HG02938 (cell line): ENCODE results near the gene DNASE1L3.
A peak's percentile ranks its signal among the peaks of the same experiment; 100 is the strongest.
"Not testable (repeated sequence)": the region's sequence is repeated elsewhere in the genome, so short reads cannot be mapped to it uniquely, and the experiment has no call there.

ENCODE experiments used
- ATAC-seq: cut with Tn5 transposase; IDR thresholded peaks from one replicate; pipeline ENCODE4 v1.9.1; 2021; ENCODE audit warnings: mild to moderate bottlenecking, moderate library complexity; ENCODE audit not compliant: unreplicated experiment

The DNASE1L3 gene

GRCh38 chr3:58210761-58211460, at the start of gene DNASE1L3:
DNASE1L3 (minus strand) TSS chr3:58210972; CDS start chr3:58210906, 66 bp downstream.
- ATAC-seq, result no peak

GRCh38 chr3:58260261-58260731, 49.5 kb upstream of the DNASE1L3 start:
- no peak for ATAC-seq

GRCh38 chr3:58258392-58259055, 47.8 kb upstream of the DNASE1L3 start:
- ATAC-seq, result no peak

- ATAC-seq, result no peak
Measured at GRCh38 chr3:58256511-58256910, 45.7 kb upstream of the DNASE1L3 start.

- ATAC-seq, result no peak
Measured at GRCh38 chr3:58256061-58256460, 45.3 kb upstream of the DNASE1L3 start.

GRCh38 chr3:58254144-58254543, 43.4 kb upstream of the DNASE1L3 start:
- no peak for ATAC-seq

- no peak for ATAC-seq
Measured at GRCh38 chr3:58251631-58252035, 40.9 kb upstream of the DNASE1L3 start.

GRCh38 chr3:58250093-58250707, 39.4 kb upstream of the DNASE1L3 start:
- no peak for ATAC-seq

- ATAC-seq, result no peak
Measured at GRCh38 chr3:58249358-58250092, 38.8 kb upstream of the DNASE1L3 start.

GRCh38 chr3:58246148-58247047, 35.6 kb upstream of the DNASE1L3 start:
- no peak for ATAC-seq

- no peak for ATAC-seq
Measured at GRCh38 chr3:58243976-58244585, 33.3 kb upstream of the DNASE1L3 start.

GRCh38 chr3:58242860-58243259, 32.1 kb upstream of the DNASE1L3 start:
- not testable (repeated sequence) for ATAC-seq

- ATAC-seq, result no peak
Measured at GRCh38 chr3:58242340-58242739, 31.6 kb upstream of the DNASE1L3 start.

GRCh38 chr3:58241306-58242044, 30.7 kb upstream of the DNASE1L3 start:
- no peak for ATAC-seq

GRCh38 chr3:58238830-58239229, 28.1 kb upstream of the DNASE1L3 start:
- ATAC-seq, result no peak

- peak; percentile 28 for ATAC-seq
Measured at GRCh38 chr3:58237941-58238681, 27.3 kb upstream of the DNASE1L3 start.

GRCh38 chr3:58237238-58237940, 26.6 kb upstream of the DNASE1L3 start, which contains the start of gene ABHD6:
ABHD6 (plus strand) TSS chr3:58237792; CDS start chr3:58256587, 18,795 bp downstream.
- ATAC-seq, result peak; percentile 73
